ENCODE results near the gene MRO. TPM values are rescaled to one million over a fixed set of nuclear protein-coding genes. Genes with fewer than 3 reads are reported as not detected.
"Not testable (repeated sequence)": the region's sequence is repeated elsewhere in the genome, so short reads cannot be mapped to it uniquely, and the experiment has no call there.

MRO gene
- total RNA-seq, 1 experiment from 2014 or later = 0.32 TPM

DNA sequence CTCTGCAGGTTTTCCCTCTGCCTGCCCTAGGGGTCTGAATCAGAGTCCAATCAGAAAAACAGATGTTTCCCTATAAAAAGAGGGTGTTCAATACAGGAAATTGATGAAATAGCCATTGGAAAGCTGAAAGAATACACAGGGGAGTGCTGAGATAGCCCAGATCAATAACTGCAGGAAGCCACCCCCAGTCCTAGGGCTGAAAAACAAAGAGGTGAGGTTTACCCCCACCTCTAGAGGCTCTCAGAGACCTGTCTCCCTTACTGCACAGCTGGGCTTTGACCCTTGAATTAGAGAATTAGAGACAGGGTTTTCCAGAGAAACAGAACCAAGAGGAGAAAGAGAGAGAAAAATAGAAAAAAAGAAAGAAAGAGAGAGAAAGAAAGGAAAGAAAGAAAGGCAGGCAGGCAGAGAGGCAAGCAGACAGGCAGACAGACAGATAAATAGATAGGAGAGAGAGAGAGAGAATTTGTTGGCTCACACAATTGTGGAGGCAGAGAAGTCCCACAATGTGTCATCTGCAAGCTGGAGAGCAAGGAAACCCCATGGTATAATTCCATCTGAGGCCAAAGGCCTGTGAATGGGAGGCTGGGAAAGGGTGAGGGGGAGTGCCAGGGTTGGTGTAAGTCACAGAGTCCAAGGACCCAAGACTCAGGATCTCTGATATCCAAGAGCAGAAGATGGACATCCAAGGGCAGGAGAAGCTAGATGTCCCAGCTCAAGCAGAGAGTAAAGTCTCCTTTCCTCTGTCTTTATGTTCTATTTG is 40.2 kb upstream of the MRO start:
- Histone ChIP-seq H3K27ac (ENCODE audit: low read depth, low read length, poor library complexity, severe bottlenecking) (no peak overlapping the region), H3K27me3 (replicated peaks; ENCODE audit: insufficient read depth, low read depth, low read length, poor library complexity) (no peaks in the 10 kb centered on the region), H3K4me3 (ENCODE audit: low read depth, low read length, poor library complexity, severe bottlenecking) (no peak overlapping the region), H3K9me3 (ENCODE audit: low read depth, low read length, poor library complexity, severe bottlenecking) (no peaks in the 10 kb centered on the region), H3K4me1 (ENCODE audit: insufficient read depth, low read length, poor library complexity, severe bottlenecking) (no peaks in the 10 kb centered on the region), H3K36me3 (ENCODE audit: insufficient read depth, low read length, poor library complexity, severe bottlenecking) (no peaks in the 10 kb centered on the region)
- no peak for DNase-seq (ENCODE audit: low spot score)
- ChIA-PET CTCF (no interaction called here), POLR2A (ENCODE audit: low non-redundant PET) (no interaction called here)
- no peak for TF ChIP-seq EZH2 (IDR thresholded peaks at IDR 0.05; ENCODE audit: borderline replicate concordance, low read depth, low read length, poor library complexity, severe bottlenecking)
- TF ChIP-seq, protein P1, sequence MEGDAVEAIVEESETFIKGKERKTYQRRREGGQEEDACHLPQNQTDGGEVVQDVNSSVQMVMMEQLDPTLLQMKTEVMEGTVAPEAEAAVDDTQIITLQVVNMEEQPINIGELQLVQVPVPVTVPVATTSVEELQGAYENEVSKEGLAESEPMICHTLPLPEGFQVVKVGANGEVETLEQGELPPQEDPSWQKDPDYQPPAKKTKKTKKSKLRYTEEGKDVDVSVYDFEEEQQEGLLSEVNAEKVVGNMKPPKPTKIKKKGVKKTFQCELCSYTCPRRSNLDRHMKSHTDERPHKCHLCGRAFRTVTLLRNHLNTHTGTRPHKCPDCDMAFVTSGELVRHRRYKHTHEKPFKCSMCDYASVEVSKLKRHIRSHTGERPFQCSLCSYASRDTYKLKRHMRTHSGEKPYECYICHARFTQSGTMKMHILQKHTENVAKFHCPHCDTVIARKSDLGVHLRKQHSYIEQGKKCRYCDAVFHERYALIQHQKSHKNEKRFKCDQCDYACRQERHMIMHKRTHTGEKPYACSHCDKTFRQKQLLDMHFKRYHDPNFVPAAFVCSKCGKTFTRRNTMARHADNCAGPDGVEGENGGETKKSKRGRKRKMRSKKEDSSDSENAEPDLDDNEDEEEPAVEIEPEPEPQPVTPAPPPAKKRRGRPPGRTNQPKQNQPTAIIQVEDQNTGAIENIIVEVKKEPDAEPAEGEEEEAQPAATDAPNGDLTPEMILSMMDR (conservative IDR thresholded peaks at IDR 0.05; ENCODE audit: low read depth, low read length) = no peak
- no TSS peak for BruUV-seq (replicated peaks)
- intact Hi-C loops (cut with micrococcal nuclease; ENCODE audit: unreplicated experiment) = no loop called here

DNA sequence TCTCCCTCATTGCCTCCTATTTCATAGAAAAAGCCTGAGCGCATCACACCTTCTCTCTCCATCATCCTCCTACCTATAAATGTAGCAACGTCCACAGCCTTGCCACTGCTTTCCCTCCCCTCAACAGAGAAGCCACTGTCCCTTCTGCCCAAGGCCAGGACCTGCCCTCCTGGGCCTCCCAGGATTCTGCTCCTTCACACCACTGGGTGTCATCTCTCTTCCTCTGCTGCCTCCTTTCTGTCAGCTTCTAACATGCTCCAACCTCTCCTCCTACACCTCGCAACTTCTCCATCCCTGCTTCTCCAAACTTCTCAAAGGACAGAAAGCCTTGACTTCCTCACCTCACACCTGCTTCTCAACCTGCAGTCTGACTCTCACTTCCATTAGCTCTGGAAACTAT is 37.9 kb upstream of the MRO start:
- Histone ChIP-seq H3K4me3 (ENCODE audit: low read depth, low read length, poor library complexity, severe bottlenecking) (no peak overlapping the region), H3K4me1 (ENCODE audit: insufficient read depth, low read length, poor library complexity, severe bottlenecking) (no peaks in the 10 kb centered on the region), H3K27me3 (replicated peaks; ENCODE audit: insufficient read depth, low read depth, low read length, poor library complexity) (no peaks in the 10 kb centered on the region), H3K9me3 (ENCODE audit: low read depth, low read length, poor library complexity, severe bottlenecking) (no peaks in the 10 kb centered on the region), H3K36me3 (ENCODE audit: insufficient read depth, low read length, poor library complexity, severe bottlenecking) (no peaks in the 10 kb centered on the region), H3K27ac (ENCODE audit: low read depth, low read length, poor library complexity, severe bottlenecking) (no peak overlapping the region)
- intact Hi-C loops (cut with micrococcal nuclease; ENCODE audit: unreplicated experiment) = no loop called here
- no peak for DNase-seq (ENCODE audit: low spot score)
- POLR2A ChIA-PET (ENCODE audit: low non-redundant PET) = no interaction called here
- BruUV-seq (replicated peaks) = no TSS peak
- no peak for TF ChIP-seq EZH2 (IDR thresholded peaks at IDR 0.05; ENCODE audit: borderline replicate concordance, low read depth, low read length, poor library complexity, severe bottlenecking)
- TF ChIP-seq, protein P1 (conservative IDR thresholded peaks at IDR 0.05; ENCODE audit: low read depth, low read length) = no peak
- CTCF ChIA-PET = no interaction called here

DNA sequence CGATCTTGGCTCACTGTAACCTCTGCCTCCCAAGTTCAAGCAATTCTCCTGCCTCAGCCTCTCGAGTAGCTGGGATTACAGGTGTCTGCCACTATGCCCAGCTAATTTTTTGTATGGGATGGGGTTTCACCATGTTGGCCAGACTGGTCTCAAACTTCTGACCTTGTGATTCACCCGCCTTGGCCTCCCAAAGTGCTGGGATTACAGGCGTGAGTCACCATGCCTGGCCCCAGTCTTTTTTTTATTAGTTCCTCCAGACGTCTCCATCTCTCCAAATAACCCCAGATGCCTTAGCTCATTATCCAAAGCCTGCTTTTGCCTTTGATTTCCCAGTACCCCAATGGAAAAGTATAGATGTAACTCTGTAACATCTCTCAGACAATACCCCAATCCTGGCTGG is 37.4 kb upstream of the MRO start:
- H3K4me3 ChIP-seq (ENCODE audit: low read depth, low read length, poor library complexity, severe bottlenecking); H3K36me3 ChIP-seq (ENCODE audit: insufficient read depth, low read length, poor library complexity, severe bottlenecking); H3K27me3 ChIP-seq (replicated peaks; ENCODE audit: insufficient read depth, low read depth, low read length, poor library complexity); H3K27ac ChIP-seq (ENCODE audit: low read depth, low read length, poor library complexity, severe bottlenecking); DNase-seq (ENCODE audit: low spot score); H3K4me1 ChIP-seq (ENCODE audit: insufficient read depth, low read length, poor library complexity, severe bottlenecking); CTCF ChIA-PET; BruUV-seq (replicated peaks); H3K9me3 ChIP-seq (ENCODE audit: low read depth, low read length, poor library complexity, severe bottlenecking); POLR2A ChIA-PET (ENCODE audit: low non-redundant PET); intact Hi-C loops (cut with micrococcal nuclease; ENCODE audit: unreplicated experiment): not testable (repeated sequence)
